ENCODE results near the gene BEAN1.

DNA sequence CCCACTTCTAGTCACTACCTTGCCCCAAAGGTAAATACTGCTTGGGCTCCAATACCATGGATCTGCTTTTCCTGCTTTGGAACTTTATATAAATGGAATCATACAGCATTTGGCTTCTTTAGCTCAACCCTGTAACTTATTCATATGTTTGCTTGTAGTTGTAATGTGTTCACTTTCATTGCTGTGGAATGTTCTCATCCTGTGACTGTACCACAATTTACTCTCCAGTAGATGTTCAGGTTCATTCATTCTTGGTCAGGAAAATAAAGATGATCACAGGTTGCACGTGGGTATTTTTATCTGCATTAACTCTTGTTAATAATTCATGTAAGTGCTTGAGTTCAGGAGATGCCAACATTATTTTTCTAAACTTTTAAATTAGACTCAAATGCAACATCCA lies 6.7 kb upstream of the BEAN1 start:
- TF ChIP-seq ATF3 (CRISPR knock-in tag; conservative IDR thresholded peaks at IDR 0.05) (no peak), CTCF (IDR thresholded peaks at IDR 0.05) (no peak), KAT7 (CRISPR knock-in tag; IDR thresholded peaks at IDR 0.05; ENCODE audit: borderline replicate concordance) (no peak), RELA (CRISPR knock-in tag; IDR thresholded peaks at IDR 0.05; ENCODE audit: borderline replicate concordance) (no peak), NFE2L1 (CRISPR knock-in tag; IDR thresholded peaks at IDR 0.05) (no peak), CREB1 (CRISPR knock-in tag; IDR thresholded peaks at IDR 0.05) (no peak), ZNF263 (CRISPR knock-in tag; IDR thresholded peaks at IDR 0.05; ENCODE audit: low read depth) (no peak), USF2 (CRISPR knock-in tag; IDR thresholded peaks at IDR 0.05) (no peak), NR2C2 (CRISPR knock-in tag; IDR thresholded peaks at IDR 0.05) (no peak)
- TF ChIP-seq, protein P1, sequence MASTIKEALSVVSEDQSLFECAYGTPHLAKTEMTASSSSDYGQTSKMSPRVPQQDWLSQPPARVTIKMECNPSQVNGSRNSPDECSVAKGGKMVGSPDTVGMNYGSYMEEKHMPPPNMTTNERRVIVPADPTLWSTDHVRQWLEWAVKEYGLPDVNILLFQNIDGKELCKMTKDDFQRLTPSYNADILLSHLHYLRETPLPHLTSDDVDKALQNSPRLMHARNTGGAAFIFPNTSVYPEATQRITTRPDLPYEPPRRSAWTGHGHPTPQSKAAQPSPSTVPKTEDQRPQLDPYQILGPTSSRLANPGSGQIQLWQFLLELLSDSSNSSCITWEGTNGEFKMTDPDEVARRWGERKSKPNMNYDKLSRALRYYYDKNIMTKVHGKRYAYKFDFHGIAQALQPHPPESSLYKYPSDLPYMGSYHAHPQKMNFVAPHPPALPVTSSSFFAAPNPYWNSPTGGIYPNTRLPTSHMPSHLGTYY (CRISPR knock-in tag; IDR thresholded peaks at IDR 0.05), result no peak

Data from WTC11 (cell line).